Glutamatergic neuron (in vitro differentiated cells): ENCODE data around the gene POLQ. TPM values are rescaled to one million over a fixed set of nuclear protein-coding genes. Genes with fewer than 3 reads are reported as not detected.

Experiments used
- total RNA-seq: library from RNA; stranded (reverse); fragmentation: NEBNext Ultra II Directional; extraction: Animal tissue kit (Norgen Biotek cat#: 25700); gene quantifications from one replicate; pipeline ENCODE4 v1.2.1, GENCODE V29; 2021; ENCODE audit not compliant: unreplicated experiment

The POLQ gene
- total RNA-seq, 1 donor from 2014 or later: 2.4 TPM

Other genes with a start within 250 kb of the POLQ start
- gene ARGFX, start 22.0 kb upstream of the POLQ start, total RNA-seq: not detected
- not detected for gene FBXO40, start 47.4 kb upstream of the POLQ start, total RNA-seq
- not detected for gene HCLS1, start 114.9 kb upstream of the POLQ start, total RNA-seq
- gene GOLGB1, start 203.8 kb upstream of the POLQ start, total RNA-seq: 40.9 TPM